Measurements from ENCODE around the gene TTC24.

The TTC24 gene

GRCh38 chr1:156579472-156579871, at the start of gene TTC24:
Gene TTC24, plus strand, starts transcription at chr1:156579723. Its CDS starts 1,642 bp downstream, at chr1:156581365.
- DNase-seq (ENCODE audit: low spot score), result no peak

- no peak for DNase-seq (ENCODE audit: low spot score)
Observed at GRCh38 chr1:156530006-156530405, 49.5 kb upstream of the TTC24 start.

GRCh38 chr1:156532374-156532773, 47.1 kb upstream of the TTC24 start:
- no peak for DNase-seq (ENCODE audit: low spot score)

- DNase-seq (ENCODE audit: low spot score), result no peak
Observed at GRCh38 chr1:156533568-156534220, 45.8 kb upstream of the TTC24 start.

- DNase-seq (ENCODE audit: low spot score), result no peak
Observed at GRCh38 chr1:156534424-156535060, 45.0 kb upstream of the TTC24 start.

- DNase-seq (ENCODE audit: low spot score), result no peak
Observed at GRCh38 chr1:156537027-156537426, 42.5 kb upstream of the TTC24 start.

- DNase-seq (ENCODE audit: low spot score), result no peak
Observed at GRCh38 chr1:156538711-156539440, 40.6 kb upstream of the TTC24 start.

GRCh38 chr1:156539818-156540355, 39.6 kb upstream of the TTC24 start:
- DNase-seq (ENCODE audit: low spot score), result no peak

GRCh38 chr1:156540955-156541354, 38.6 kb upstream of the TTC24 start:
- DNase-seq (ENCODE audit: low spot score), result no peak

- no peak for DNase-seq (ENCODE audit: low spot score)
Observed at GRCh38 chr1:156543066-156543465, 36.5 kb upstream of the TTC24 start.

- DNase-seq (ENCODE audit: low spot score), result no peak
Observed at GRCh38 chr1:156544592-156545102, 34.9 kb upstream of the TTC24 start.

- no peak for DNase-seq (ENCODE audit: low spot score)
Observed at GRCh38 chr1:156546267-156546666, 33.3 kb upstream of the TTC24 start.

- DNase-seq (ENCODE audit: low spot score), result no peak
Observed at GRCh38 chr1:156547434-156547833, 32.1 kb upstream of the TTC24 start.

GRCh38 chr1:156547982-156548381, 31.5 kb upstream of the TTC24 start:
- DNase-seq (ENCODE audit: low spot score), result no peak

GRCh38 chr1:156549390-156549789, 30.1 kb upstream of the TTC24 start:
- DNase-seq (ENCODE audit: low spot score), result no peak

- DNase-seq (ENCODE audit: low spot score), result no peak
Observed at GRCh38 chr1:156549831-156550230, 29.7 kb upstream of the TTC24 start.

- no peak for DNase-seq (ENCODE audit: low spot score)
Observed at GRCh38 chr1:156550346-156550745, 29.2 kb upstream of the TTC24 start.

GRCh38 chr1:156551066-156551643, 28.4 kb upstream of the TTC24 start:
- DNase-seq (ENCODE audit: low spot score), result no peak

- no peak for DNase-seq (ENCODE audit: low spot score)
Observed at GRCh38 chr1:156551869-156552268, 27.7 kb upstream of the TTC24 start.

- no peak for DNase-seq (ENCODE audit: low spot score)
Observed at GRCh38 chr1:156552518-156552917, 27.0 kb upstream of the TTC24 start.

GRCh38 chr1:156552937-156553336, 26.6 kb upstream of the TTC24 start:
- DNase-seq (ENCODE audit: low spot score), result peak; percentile 69

- DNase-seq (ENCODE audit: low spot score), result no peak
Observed at GRCh38 chr1:156553860-156554485, 25.6 kb upstream of the TTC24 start.
